Measurements from ENCODE around the gene EFCAB8. TPM values are rescaled to one million over a fixed set of nuclear protein-coding genes. Genes with fewer than 3 reads are reported as not detected.

Gene EFCAB8
- total RNA-seq (1 to 10 TPM; 1.5 to 1.8 TPM), polyA plus RNA-seq (not detected)

GRCh38 chr20:32858701-32859372 lies at the start of gene EFCAB8:
Gene EFCAB8, plus strand, starts transcription at chr20:32858923. Its CDS starts 4,870 bp downstream, at chr20:32863793.
- POLR2A ChIA-PET (ENCODE audit: partially characterized antibody): no interaction called here

GRCh38 chr20:32809907-32810306 lies 48.8 kb upstream of the EFCAB8 start:
- Histone ChIP-seq H3K27me3 (ENCODE audit: insufficient read depth, low read length) (no peaks in the 10 kb centered on the region), H3K36me3 (ENCODE audit: insufficient read depth, low read length) (no peaks in the 10 kb centered on the region), H3K27ac (ENCODE audit: low read depth, low read length) (no peak overlapping the region), H3K4me3 (ENCODE audit: low read length in 2 of 2) (no peak overlapping the region), H3K9me3 (ENCODE audit: control insufficient read depth in 1 of 2, low read length in 2 of 2) (no peaks in the 10 kb centered on the region), H3K4me1 (ENCODE audit: insufficient read depth, low read length) (no peaks in the 10 kb centered on the region)
- Mint-ChIP-seq H3K9me3 (no peaks in the 10 kb centered on the region), H3K4me1 (no peaks in the 10 kb centered on the region), H3K36me3 (no peaks in the 10 kb centered on the region), H3K27ac (no peak overlapping the region), H3K4me3 (no peak overlapping the region), H3K27me3 (no peaks in the 10 kb centered on the region)
- ChIA-PET CTCF (ENCODE audit: partially characterized antibody) (interaction anchor here (1.1 kb wide), 1 partner anchor 289 kb away, joined by 3 read pairs; no protein-coding TSS in a partner anchor), POLR2A (ENCODE audit: partially characterized antibody) (no interaction called here)
- DNase-seq: no peak
- intact Hi-C loops (cut with micrococcal nuclease): no loop called here

More at GRCh38 chr20:32858701-32859372, at the start of gene EFCAB8:
- peaks cover 5% of the 10 kb centered on the region for H3K4me1 ChIP-seq (ENCODE audit: insufficient read depth, low read length)
- no peak within 1 kb of the TSS for H3K27ac ChIP-seq (ENCODE audit: low read depth, low read length)
- Mint-ChIP-seq H3K4me3 (no peak within 1 kb of the TSS), H3K27ac (peak within 1 kb of the TSS; percentile 19 to 85 (median 57)), H3K9me3 (no peaks in the 10 kb centered on the region), H3K36me3 (peaks cover 17 to 32% of the 10 kb centered on the region in 2 donors), H3K4me1 (peaks cover 13 to 20% (median 16%) of the 10 kb centered on the region in 4 donors), H3K27me3 (no peaks in the 10 kb centered on the region)
- CTCF ChIA-PET (ENCODE audit: partially characterized antibody): no interaction called here
- intact Hi-C loops (cut with micrococcal nuclease): no loop called here
- no peaks in the 10 kb centered on the region for H3K36me3 ChIP-seq (ENCODE audit: insufficient read depth, low read length)
- DNase-seq: no peak
- H3K27me3 ChIP-seq (ENCODE audit: insufficient read depth, low read length): no peaks in the 10 kb centered on the region
- no peak within 1 kb of the TSS for H3K4me3 ChIP-seq (ENCODE audit: low read length in 2 of 2)
- no peaks in the 10 kb centered on the region for H3K9me3 ChIP-seq (ENCODE audit: control insufficient read depth in 1 of 2, low read length in 2 of 2)

GRCh38 chr20:32810941-32811340 lies 47.8 kb upstream of the EFCAB8 start:
- H3K36me3 Mint-ChIP-seq: no peaks in the 10 kb centered on the region
- Histone ChIP-seq H3K36me3 (ENCODE audit: insufficient read depth, low read length) (no peaks in the 10 kb centered on the region), H3K27me3 (ENCODE audit: insufficient read depth, low read length) (no peaks in the 10 kb centered on the region), H3K27ac (ENCODE audit: low read depth, low read length) (no peak overlapping the region), H3K4me1 (ENCODE audit: insufficient read depth, low read length) (no peaks in the 10 kb centered on the region), H3K9me3 (ENCODE audit: control insufficient read depth in 1 of 2, low read length in 2 of 2) (no peaks in the 10 kb centered on the region), H3K4me3 (ENCODE audit: low read length in 2 of 2) (no peak overlapping the region)
- POLR2A ChIA-PET (ENCODE audit: partially characterized antibody): no interaction called here
- CTCF ChIA-PET (ENCODE audit: partially characterized antibody): no interaction called here
- no peak overlapping the region for H3K4me3 Mint-ChIP-seq
- DNase-seq: no peak
- intact Hi-C loops (cut with micrococcal nuclease): no loop called here
- H3K27me3 Mint-ChIP-seq: no peaks in the 10 kb centered on the region
- no peaks in the 10 kb centered on the region for H3K4me1 Mint-ChIP-seq
- no peaks in the 10 kb centered on the region for H3K9me3 Mint-ChIP-seq
- peak overlapping the region in 2 of 7 donors; percentile 29 to 58 for H3K27ac Mint-ChIP-seq

- H3K9me3 ChIP-seq (ENCODE audit: control insufficient read depth in 1 of 2, low read length in 2 of 2): no peaks in the 10 kb centered on the region
- POLR2A ChIA-PET (ENCODE audit: partially characterized antibody): no interaction called here
These were observed 46.8 kb upstream of the EFCAB8 start for GRCh38 chr20:32811886-32812285.

GRCh38 chr20:32819992-32820697 lies 38.6 kb upstream of the EFCAB8 start:
- Mint-ChIP-seq H3K9me3 (no peaks in the 10 kb centered on the region), H3K27me3 (no peaks in the 10 kb centered on the region), H3K36me3 (peaks cover 0 to 15% of the 10 kb centered on the region in 2 donors), H3K4me3 (peak overlapping the region; percentile 96 to 99 (median 98)), H3K4me1 (peaks cover 33 to 48% (median 39%) of the 10 kb centered on the region in 4 donors), H3K27ac (peak overlapping the region; percentile 98 to 100 (median 99))
- H3K4me3 ChIP-seq (ENCODE audit: low read length in 2 of 2): peak overlapping the region; percentile 83 to 94
- H3K9me3 ChIP-seq (ENCODE audit: control insufficient read depth in 1 of 2, low read length in 2 of 2): no peaks in the 10 kb centered on the region
- no peaks in the 10 kb centered on the region for H3K36me3 ChIP-seq (ENCODE audit: insufficient read depth, low read length)
- CTCF ChIA-PET (ENCODE audit: partially characterized antibody): interaction anchor here (0.7 to 1.7 kb wide), 5 partner anchors 10 to 831 kb away, joined by 3 to 6 read pairs (median 3); no protein-coding TSS in a partner anchor
- H3K27ac ChIP-seq (ENCODE audit: low read depth, low read length): peak overlapping the region; percentile 90
- intact Hi-C loops (cut with micrococcal nuclease): loop anchor here (1.0 to 10.0 kb wide), 4 partner anchors 12 to 461 kb away; partner anchors contain the start of gene ASXL1
- POLR2A ChIA-PET (ENCODE audit: partially characterized antibody): interaction anchor here (0.5 to 3.0 kb wide), 19 partner anchors 8 to 1770 kb away, joined by 3 to 38 read pairs (median 4); partner anchors contain the start of genes CBFA2T2, CHMP4B and COMMD7
- H3K4me1 ChIP-seq (ENCODE audit: insufficient read depth, low read length): peaks cover 49% of the 10 kb centered on the region
- DNase-seq: peak; percentile 85 to 93 (median 91)
- no peaks in the 10 kb centered on the region for H3K27me3 ChIP-seq (ENCODE audit: insufficient read depth, low read length)

More at GRCh38 chr20:32811886-32812285, 46.8 kb upstream of the EFCAB8 start:
- H3K36me3 ChIP-seq (ENCODE audit: insufficient read depth, low read length): no peaks in the 10 kb centered on the region
- CTCF ChIA-PET (ENCODE audit: partially characterized antibody): no interaction called here
- H3K27ac Mint-ChIP-seq: no peak overlapping the region
- H3K4me3 ChIP-seq (ENCODE audit: low read length in 2 of 2): no peak overlapping the region
- no peaks in the 10 kb centered on the region for H3K9me3 Mint-ChIP-seq
- no peaks in the 10 kb centered on the region for H3K27me3 Mint-ChIP-seq
- no peak for DNase-seq
- H3K36me3 Mint-ChIP-seq: no peaks in the 10 kb centered on the region
- no peaks in the 10 kb centered on the region for H3K27me3 ChIP-seq (ENCODE audit: insufficient read depth, low read length)
- no peaks in the 10 kb centered on the region for H3K4me1 ChIP-seq (ENCODE audit: insufficient read depth, low read length)
- intact Hi-C loops (cut with micrococcal nuclease): no loop called here
- no peaks in the 10 kb centered on the region for H3K4me1 Mint-ChIP-seq
- H3K27ac ChIP-seq (ENCODE audit: low read depth, low read length): no peak overlapping the region
- no peak overlapping the region for H3K4me3 Mint-ChIP-seq

GRCh38 chr20:32820698-32821377 lies 37.9 kb upstream of the EFCAB8 start:
- Mint-ChIP-seq H3K4me3 (peak overlapping the region; percentile 96 to 99 (median 98)), H3K36me3 (peaks cover 0 to 19% of the 10 kb centered on the region in 2 donors), H3K27ac (peak overlapping the region; percentile 98 to 100 (median 99)), H3K4me1 (peaks cover 37 to 54% (median 42%) of the 10 kb centered on the region in 4 donors), H3K9me3 (no peaks in the 10 kb centered on the region), H3K27me3 (no peaks in the 10 kb centered on the region)
- DNase-seq: peak in 2 of 5 donors; percentile 9 to 36
- Histone ChIP-seq H3K9me3 (ENCODE audit: control insufficient read depth in 1 of 2, low read length in 2 of 2) (no peaks in the 10 kb centered on the region), H3K4me3 (ENCODE audit: low read length in 2 of 2) (peak overlapping the region; percentile 83 to 94), H3K36me3 (ENCODE audit: insufficient read depth, low read length) (no peaks in the 10 kb centered on the region), H3K27me3 (ENCODE audit: insufficient read depth, low read length) (no peaks in the 10 kb centered on the region), H3K4me1 (ENCODE audit: insufficient read depth, low read length) (peaks cover 49% of the 10 kb centered on the region), H3K27ac (ENCODE audit: low read depth, low read length) (peak overlapping the region; percentile 90)
- intact Hi-C loops (cut with micrococcal nuclease): loop anchor here (1.0 to 10.0 kb wide), 3 partner anchors 11 to 154 kb away; no protein-coding TSS in a partner anchor
- CTCF ChIA-PET (ENCODE audit: partially characterized antibody): interaction anchor here (0.7 to 2.1 kb wide), 3 partner anchors 9 to 831 kb away, joined by 3 to 8 read pairs (median 6); no protein-coding TSS in a partner anchor
- POLR2A ChIA-PET (ENCODE audit: partially characterized antibody): interaction anchor here (0.7 to 3.0 kb wide), 13 partner anchors 8 to 1051 kb away, joined by 3 to 38 read pairs (median 4); partner anchors contain the start of gene COMMD7
